ENCODE results near the gene PSMB3.

DNA sequence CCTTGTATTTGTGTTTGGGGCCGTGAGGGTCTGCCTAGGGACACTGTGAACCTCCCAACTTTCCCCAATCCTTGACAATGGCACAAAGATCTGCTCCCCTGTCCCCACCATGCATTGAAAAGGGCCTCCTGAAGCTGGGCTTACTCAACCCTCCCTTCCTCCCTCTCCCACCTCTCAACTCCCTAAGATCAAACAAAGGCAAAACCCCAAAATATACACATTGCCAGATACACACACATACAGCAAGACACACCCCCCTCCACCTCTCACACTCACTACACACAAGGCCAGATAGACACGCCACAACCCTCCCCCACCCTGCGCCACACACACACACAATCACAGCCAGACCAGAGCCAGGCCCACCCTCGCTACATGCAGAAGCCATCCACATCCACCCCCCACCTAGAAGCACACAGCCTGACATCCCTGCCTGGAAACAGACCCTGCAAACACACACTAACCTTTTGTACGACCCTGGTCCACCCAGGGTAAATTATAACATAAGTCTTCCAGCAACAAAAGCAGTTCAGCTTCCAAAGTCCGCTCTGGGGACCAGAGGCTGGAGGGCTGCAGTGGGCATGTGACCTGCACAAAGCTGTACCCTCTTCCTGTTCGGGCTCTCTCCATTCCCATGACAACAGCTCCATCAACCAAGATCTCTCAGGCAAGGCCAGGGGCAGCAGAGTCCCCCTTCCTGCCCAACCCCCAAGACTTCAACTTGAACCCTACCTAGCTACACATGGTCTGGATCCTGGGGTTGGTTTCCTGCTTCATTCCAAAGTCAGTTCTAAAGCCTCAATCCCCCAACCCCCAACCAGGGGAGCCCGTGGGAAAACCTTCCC lies 6.3 kb upstream of the PSMB3 start:
- TF ChIP-seq CTCF (IDR thresholded peaks at IDR 0.05) (no peak), POLR2A (IDR thresholded peaks at IDR 0.05) (no peak)
